NCI-H774 (cell line): ENCODE results near the gene GALR2.

ENCODE experiments used
- DNase-seq: peaks from one replicate; lab custom pipeline; 2025; lab: John Stamatoyannopoulos, UW

GALR2 gene

GRCh38 chr17:76079535-76079955 lies 5.0 kb downstream of the GALR2 start:
- DNase-seq: no peak

- no peak for DNase-seq
Observed at GRCh38 chr17:76079956-76080767, 5.6 kb downstream of the GALR2 start.

GRCh38 chr17:76080768-76081287 lies 6.2 kb downstream of the GALR2 start:
- no peak for DNase-seq

- DNase-seq: no peak
Observed at GRCh38 chr17:76081295-76082210, 7.0 kb downstream of the GALR2 start.

GRCh38 chr17:76082326-76083251 lies 8.0 kb downstream of the GALR2 start:
- DNase-seq: no peak

GRCh38 chr17:76083536-76084182 lies 9.1 kb downstream of the GALR2 start:
- no peak for DNase-seq

GRCh38 chr17:76085066-76085730 lies 10.6 kb downstream of the GALR2 start:
- DNase-seq: no peak

GRCh38 chr17:76085731-76086366 lies 11.3 kb downstream of the GALR2 start:
- DNase-seq: no peak

GRCh38 chr17:76086384-76086783 lies 11.8 kb downstream of the GALR2 start:
- no peak for DNase-seq

- no peak for DNase-seq
Observed at GRCh38 chr17:76087531-76087930, 12.9 kb downstream of the GALR2 start.

GRCh38 chr17:76088041-76088867 lies 13.7 kb downstream of the GALR2 start:
- no peak for DNase-seq

- no peak for DNase-seq
Observed at GRCh38 chr17:76088868-76089576, 14.4 kb downstream of the GALR2 start.

- no peak for DNase-seq
Observed at GRCh38 chr17:76089680-76090516, 15.3 kb downstream of the GALR2 start.

- no peak for DNase-seq
Observed at GRCh38 chr17:76090517-76091129, 16.0 kb downstream of the GALR2 start.

GRCh38 chr17:76091526-76092286 lies 17.1 kb downstream of the GALR2 start:
- no peak for DNase-seq
